ENCODE data around the gene CCDC87.
A peak's percentile ranks its signal among the peaks of the same experiment; 100 is the strongest.

CCDC87 gene

GRCh38 chr11:66598993-66599392 is 6.1 kb upstream of the CCDC87 start:
- no peaks in the 10 kb centered on the region for H3K27me3 Mint-ChIP-seq (ENCODE audit: low read depth)
- no peak overlapping the region for H3K4me3 Mint-ChIP-seq
- H3K4me1 Mint-ChIP-seq: peaks cover 17% of the 10 kb centered on the region
- no peak overlapping the region for H3K27ac Mint-ChIP-seq
- TF ChIP-seq CTCF (IDR thresholded peaks at IDR 0.05; ENCODE audit: unreplicated experiment in 3 of 3): no peak
- H3K9me3 Mint-ChIP-seq: no peaks in the 10 kb centered on the region
- peaks cover 23% of the 10 kb centered on the region for H3K36me3 Mint-ChIP-seq (ENCODE audit: low read depth)

- Mint-ChIP-seq H3K4me1 (peaks cover 19% of the 10 kb centered on the region), H3K36me3 (ENCODE audit: low read depth) (peaks cover 11% of the 10 kb centered on the region), H3K27ac (peak overlapping the region; percentile 90 to 95 (median 93)), H3K4me3 (peak overlapping the region; percentile 71 to 85 (median 82)), H3K9me3 (peaks cover 8% of the 10 kb centered on the region), H3K27me3 (ENCODE audit: low read depth) (no peaks in the 10 kb centered on the region)
- no peak for TF ChIP-seq CTCF (IDR thresholded peaks at IDR 0.05; ENCODE audit: unreplicated experiment in 3 of 3)
Measured at GRCh38 chr11:66595245-66595904, 2.5 kb upstream of the CCDC87 start.

GRCh38 chr11:66593650-66594049 is 787 bp upstream of the CCDC87 start:
- no peak for TF ChIP-seq CTCF (IDR thresholded peaks at IDR 0.05; ENCODE audit: unreplicated experiment in 3 of 3)
- H3K9me3 Mint-ChIP-seq: peaks cover 13% of the 10 kb centered on the region
- H3K36me3 Mint-ChIP-seq (ENCODE audit: low read depth): peaks cover 5% of the 10 kb centered on the region
- H3K4me3 Mint-ChIP-seq: peak overlapping the region; percentile 99 to 100 (median 100)
- H3K27me3 Mint-ChIP-seq (ENCODE audit: low read depth): no peaks in the 10 kb centered on the region
- H3K4me1 Mint-ChIP-seq: peaks cover 19% of the 10 kb centered on the region
- H3K27ac Mint-ChIP-seq: peak overlapping the region in 1 of 3 experiments; percentile 97

GRCh38 chr11:66593303-66593635 is 406 bp upstream of the CCDC87 start:
- H3K27ac Mint-ChIP-seq: peak overlapping the region; percentile 89 to 97 (median 95)
- peaks cover 13% of the 10 kb centered on the region for H3K9me3 Mint-ChIP-seq
- no peaks in the 10 kb centered on the region for H3K27me3 Mint-ChIP-seq (ENCODE audit: low read depth)
- peak overlapping the region; percentile 99 to 100 (median 100) for H3K4me3 Mint-ChIP-seq
- TF ChIP-seq CTCF (IDR thresholded peaks at IDR 0.05; ENCODE audit: unreplicated experiment in 3 of 3): no peak
- H3K4me1 Mint-ChIP-seq: peaks cover 19% of the 10 kb centered on the region
- H3K36me3 Mint-ChIP-seq (ENCODE audit: low read depth): peaks cover 4% of the 10 kb centered on the region

GRCh38 chr11:66591175-66591574 is 1.7 kb downstream of the CCDC87 start:
- Mint-ChIP-seq H3K4me3 (peak overlapping the region; percentile 52 to 100 (median 54)), H3K36me3 (ENCODE audit: low read depth) (no peaks in the 10 kb centered on the region), H3K4me1 (peaks cover 19% of the 10 kb centered on the region), H3K9me3 (peaks cover 18% of the 10 kb centered on the region), H3K27ac (no peak overlapping the region), H3K27me3 (ENCODE audit: low read depth) (no peaks in the 10 kb centered on the region)
- TF ChIP-seq CTCF (IDR thresholded peaks at IDR 0.05; ENCODE audit: unreplicated experiment in 3 of 3): no peak

All from nephron (organoid).